HEK293T (cell line): ENCODE measurements around the gene SPDYE4.

Experiments
- ARNT ChIP-seq: fragments of 450-650 bp; IDR thresholded peaks from 2 replicates; pipeline ENCODE4 v1.6.1; 2017; ENCODE audit warnings: mild to moderate bottlenecking
- BHLHE40 ChIP-seq: fragments of 450-650 bp; IDR thresholded peaks from 2 replicates; pipeline ENCODE4 v1.6.1; 2016; ENCODE audit warnings: mild to moderate bottlenecking, moderate library complexity, borderline replicate concordance
- CTBP1 ChIP-seq: fragments of 450-650 bp; IDR thresholded peaks from 2 replicates; pipeline ENCODE4 v1.6.1; 2016; ENCODE audit warnings: borderline replicate concordance
- ELF4 ChIP-seq: fragments of 450-650 bp; IDR thresholded peaks from 2 replicates; pipeline ENCODE4 v1.6.1; 2017; ENCODE audit warnings: antibody characterized with exemption
- FOXA1 ChIP-seq: fragments of 450-650 bp; IDR thresholded peaks from 2 replicates; pipeline ENCODE4 v1.6.1; 2016; ENCODE audit warnings: mild to moderate bottlenecking
- FOXM1 ChIP-seq: fragments of 450-650 bp; IDR thresholded peaks from 2 replicates; pipeline ENCODE4 v1.6.1; 2017; ENCODE audit warnings: mild to moderate bottlenecking, borderline replicate concordance
- HDGF ChIP-seq: fragments of 450-650 bp; IDR thresholded peaks from 2 replicates; pipeline ENCODE4 v1.6.1; 2017; ENCODE audit warnings: antibody characterized with exemption, borderline replicate concordance
- L3MBTL2 ChIP-seq: fragments of 450-650 bp; conservative IDR thresholded peaks from 2 replicates; pipeline ENCODE4 v1.6.1; 2016; ENCODE audit warnings: mild to moderate bottlenecking
- NFRKB ChIP-seq: fragments of 450-650 bp; IDR thresholded peaks from 2 replicates; pipeline ENCODE4 v1.6.1; 2016; ENCODE audit warnings: mild to moderate bottlenecking, moderate library complexity
- SP1 ChIP-seq: fragments of 450-650 bp; IDR thresholded peaks from 2 replicates; pipeline ENCODE4 v1.6.1; 2017
- SUZ12 ChIP-seq: fragments of 450-650 bp; IDR thresholded peaks from 2 replicates; pipeline ENCODE4 v1.6.1; 2016; ENCODE audit warnings: mild to moderate bottlenecking
- TARDBP ChIP-seq: fragments of 450-650 bp; IDR thresholded peaks from 2 replicates; pipeline ENCODE4 v1.6.1; 2016
- ZNF384 ChIP-seq: fragments of 450-650 bp; IDR thresholded peaks from 2 replicates; pipeline ENCODE4 v1.6.1; 2016
- TF ChIP-seq, protein P1 (sequence below): fragments of 450-650 bp; IDR thresholded peaks from 2 replicates; pipeline ENCODE4 v1.6.1; 2016

GRCh38 chr17:8742274-8742673, 16.1 kb downstream of the SPDYE4 start:
- TF ChIP-seq BHLHE40: no peak
- no peak for TF ChIP-seq L3MBTL2
- TF ChIP-seq ELF4: no peak
- no peak for TF ChIP-seq TARDBP
- TF ChIP-seq ARNT: no peak
- TF ChIP-seq SP1: no peak
- TF ChIP-seq SUZ12: no peak
- TF ChIP-seq ZNF384: no peak
- no peak for TF ChIP-seq CTBP1
- TF ChIP-seq FOXA1: no peak
- TF ChIP-seq, protein P1, sequence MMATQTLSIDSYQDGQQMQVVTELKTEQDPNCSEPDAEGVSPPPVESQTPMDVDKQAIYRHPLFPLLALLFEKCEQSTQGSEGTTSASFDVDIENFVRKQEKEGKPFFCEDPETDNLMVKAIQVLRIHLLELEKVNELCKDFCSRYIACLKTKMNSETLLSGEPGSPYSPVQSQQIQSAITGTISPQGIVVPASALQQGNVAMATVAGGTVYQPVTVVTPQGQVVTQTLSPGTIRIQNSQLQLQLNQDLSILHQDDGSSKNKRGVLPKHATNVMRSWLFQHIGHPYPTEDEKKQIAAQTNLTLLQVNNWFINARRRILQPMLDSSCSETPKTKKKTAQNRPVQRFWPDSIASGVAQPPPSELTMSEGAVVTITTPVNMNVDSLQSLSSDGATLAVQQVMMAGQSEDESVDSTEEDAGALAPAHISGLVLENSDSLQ: no peak
- no peak for TF ChIP-seq FOXM1
- TF ChIP-seq NFRKB: no peak
- no peak for TF ChIP-seq HDGF
